Esophagus squamous epithelium (tissue), 4 donors: ENCODE measurements around the gene SERPINE2.

ENCODE experiments used
- POLR2A ChIP-seq, 4 donors: fragments of 450-650 bp; IDR thresholded peaks; one replicate each; pipeline ENCODE4 v1.6.1; 2017; ENCODE audit warnings: antibody characterized with exemption in 4 of 4, mild to moderate bottlenecking in 4 of 4, moderate library complexity in 3 of 4
- TF ChIP-seq, protein P1 (sequence below), 6 experiments: fragments of 450-650 bp in 4 of 6; fragments of 200-600 bp in 2 of 6; sonication (generic) in 2 of 6; IDR thresholded peaks; one replicate each; pipeline ENCODE4 v1.5.1; 2016 to 2019; ENCODE audit warnings: antibody characterized with exemption in 6 of 6, mild to moderate bottlenecking in 4 of 6, moderate library complexity in 4 of 6

DNA sequence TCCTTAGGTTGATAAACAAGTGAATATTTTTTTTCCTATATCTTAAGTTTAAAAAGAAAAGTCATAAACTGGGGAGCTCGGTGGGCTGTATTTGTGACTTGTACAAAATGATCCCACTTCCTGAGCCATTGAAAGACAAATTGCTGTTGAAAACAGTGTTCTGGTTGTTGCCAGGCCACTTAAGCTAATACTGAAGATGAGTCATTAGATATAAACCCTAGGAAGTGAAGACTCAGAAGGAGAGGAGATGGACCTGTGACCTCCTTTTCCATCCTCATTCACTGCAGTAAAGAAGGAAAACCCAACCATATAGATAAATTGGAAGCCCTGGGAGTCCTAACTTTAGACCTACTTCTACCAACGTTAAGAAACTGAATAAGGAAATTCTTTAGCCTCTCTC, 46.2 kb upstream of the SERPINE2 start:
- no peak for TF ChIP-seq POLR2A (IDR thresholded peaks at IDR 0.05)
- TF ChIP-seq, protein P1, sequence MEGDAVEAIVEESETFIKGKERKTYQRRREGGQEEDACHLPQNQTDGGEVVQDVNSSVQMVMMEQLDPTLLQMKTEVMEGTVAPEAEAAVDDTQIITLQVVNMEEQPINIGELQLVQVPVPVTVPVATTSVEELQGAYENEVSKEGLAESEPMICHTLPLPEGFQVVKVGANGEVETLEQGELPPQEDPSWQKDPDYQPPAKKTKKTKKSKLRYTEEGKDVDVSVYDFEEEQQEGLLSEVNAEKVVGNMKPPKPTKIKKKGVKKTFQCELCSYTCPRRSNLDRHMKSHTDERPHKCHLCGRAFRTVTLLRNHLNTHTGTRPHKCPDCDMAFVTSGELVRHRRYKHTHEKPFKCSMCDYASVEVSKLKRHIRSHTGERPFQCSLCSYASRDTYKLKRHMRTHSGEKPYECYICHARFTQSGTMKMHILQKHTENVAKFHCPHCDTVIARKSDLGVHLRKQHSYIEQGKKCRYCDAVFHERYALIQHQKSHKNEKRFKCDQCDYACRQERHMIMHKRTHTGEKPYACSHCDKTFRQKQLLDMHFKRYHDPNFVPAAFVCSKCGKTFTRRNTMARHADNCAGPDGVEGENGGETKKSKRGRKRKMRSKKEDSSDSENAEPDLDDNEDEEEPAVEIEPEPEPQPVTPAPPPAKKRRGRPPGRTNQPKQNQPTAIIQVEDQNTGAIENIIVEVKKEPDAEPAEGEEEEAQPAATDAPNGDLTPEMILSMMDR (IDR thresholded peaks at IDR 0.05), result no peak
